ENCODE results near the gene C11orf91.
"Not testable (repeated sequence)": the region's sequence is repeated elsewhere in the genome, so short reads cannot be mapped to it uniquely, and the experiment has no call there.

C11orf91 gene

DNA sequence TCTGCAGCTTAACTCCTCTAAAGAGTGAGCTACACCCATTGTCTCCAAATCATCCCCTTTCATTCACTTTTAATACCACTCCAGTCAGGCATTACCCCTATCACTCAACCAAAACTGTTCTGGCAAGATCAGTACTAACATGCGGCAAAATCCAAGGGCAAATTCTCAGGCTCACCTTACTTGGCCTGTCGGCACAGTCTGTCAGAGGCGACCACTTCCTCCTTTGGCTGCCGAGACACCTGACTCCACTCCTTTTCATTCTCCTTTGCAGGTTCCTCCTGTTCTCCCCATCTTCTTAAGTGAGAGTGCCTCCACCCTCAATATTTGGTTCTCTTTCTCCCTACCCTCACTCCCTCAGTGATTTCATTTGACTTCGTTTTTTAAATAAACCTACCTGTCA, 4.2 kb downstream of the C11orf91 start:
- DNase-seq (ENCODE audit: low spot score) = no peak

DNA sequence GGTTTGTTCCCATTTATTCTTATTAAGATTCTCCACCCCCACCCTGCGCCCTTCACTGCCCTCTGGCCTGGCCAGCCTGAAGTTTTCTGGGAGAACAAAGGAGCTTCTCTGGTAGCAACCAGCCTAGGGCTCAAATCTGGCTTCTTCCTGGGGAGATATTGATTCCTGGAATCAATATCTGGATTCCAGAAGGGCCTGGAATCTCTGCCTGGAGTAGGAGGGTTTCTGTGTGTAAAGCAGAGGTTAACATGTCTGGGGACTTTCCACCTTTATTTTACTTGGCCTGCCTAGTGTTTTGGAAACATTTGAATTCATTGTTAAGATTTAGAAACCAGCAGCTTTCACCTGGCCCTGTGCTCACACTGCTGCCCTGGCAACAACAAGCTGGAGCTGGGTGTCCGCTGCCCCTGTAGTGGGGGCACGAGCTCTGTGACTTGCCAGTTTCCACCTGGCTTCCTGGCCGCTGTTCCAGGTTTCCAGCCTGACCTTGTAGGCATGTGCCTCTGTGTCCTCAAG, 5.5 kb downstream of the C11orf91 start:
- DNase-seq (ENCODE audit: low spot score) = no peak

- no peak for DNase-seq (ENCODE audit: low spot score)
Observed at GRCh38 chr11:33694346-33695050, 6.1 kb downstream of the C11orf91 start.

GRCh38 chr11:33692541-33692940, 8.1 kb downstream of the C11orf91 start:
- no peak for DNase-seq (ENCODE audit: low spot score)

DNA sequence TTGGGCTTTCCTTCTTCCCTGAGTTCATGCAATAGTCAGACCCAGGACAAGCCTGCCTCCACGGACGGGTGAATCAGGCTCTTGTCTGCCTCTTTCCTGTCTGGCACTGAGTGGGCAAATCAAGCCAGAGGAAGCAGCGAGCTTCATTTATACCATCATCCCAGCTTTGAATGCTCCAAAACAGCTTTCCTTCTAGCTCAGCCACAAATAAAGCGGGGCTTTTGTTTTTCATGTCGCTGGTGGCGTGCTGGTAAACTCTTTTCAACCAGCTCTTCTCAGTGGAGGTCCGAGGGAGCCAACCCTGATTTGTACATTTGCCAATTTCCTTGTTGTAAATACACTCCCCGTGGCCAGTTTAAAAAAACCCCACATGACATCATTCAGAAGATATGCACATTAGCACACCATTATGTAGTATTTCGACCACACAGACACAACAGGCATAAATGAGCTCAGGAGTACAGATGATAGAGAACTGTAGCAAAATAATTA, 8.6 kb downstream of the C11orf91 start:
- DNase-seq (ENCODE audit: low spot score) = no peak

DNA sequence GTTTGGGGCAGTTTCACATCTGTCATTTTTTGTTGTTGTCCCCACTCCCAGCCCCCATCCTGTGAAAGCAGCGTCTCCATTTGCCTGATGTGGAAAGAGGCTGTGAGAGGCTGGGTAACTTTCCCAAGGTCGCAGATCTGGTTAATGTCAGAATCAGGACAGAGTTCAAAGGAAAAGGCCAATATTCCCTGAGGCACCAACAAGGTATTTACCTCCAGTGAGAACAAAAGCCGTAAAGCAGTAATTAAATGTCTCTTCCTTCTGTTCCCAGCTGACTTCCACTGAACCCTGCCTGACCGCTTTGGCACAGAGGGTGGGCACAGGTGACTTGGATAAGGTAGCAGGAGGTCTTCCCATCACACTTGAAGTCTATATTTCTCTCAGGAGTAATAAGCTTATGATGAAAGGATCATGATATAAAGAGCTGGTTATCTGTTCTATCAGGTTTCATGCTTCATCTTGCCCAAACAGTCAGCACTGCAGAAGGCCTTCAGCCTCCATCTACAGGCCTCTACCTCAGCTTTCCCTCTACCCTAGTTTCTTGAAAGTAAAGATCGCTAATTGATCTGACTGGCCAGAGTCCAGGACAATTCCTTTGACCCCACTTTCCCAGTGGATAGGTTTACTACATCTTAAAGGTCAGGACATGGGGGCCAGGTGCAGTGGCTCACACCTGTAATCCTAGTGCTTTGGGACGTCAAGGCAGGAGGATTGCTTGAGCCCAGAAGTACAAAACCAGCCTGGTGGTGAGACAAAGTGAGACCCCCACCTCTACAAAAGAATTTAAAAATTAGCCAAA, 9.4 kb downstream of the C11orf91 start:
- no peak for DNase-seq (ENCODE audit: low spot score)

GRCh38 chr11:33690290-33691065, 10.1 kb downstream of the C11orf91 start:
- DNase-seq (ENCODE audit: low spot score) = no peak

DNA sequence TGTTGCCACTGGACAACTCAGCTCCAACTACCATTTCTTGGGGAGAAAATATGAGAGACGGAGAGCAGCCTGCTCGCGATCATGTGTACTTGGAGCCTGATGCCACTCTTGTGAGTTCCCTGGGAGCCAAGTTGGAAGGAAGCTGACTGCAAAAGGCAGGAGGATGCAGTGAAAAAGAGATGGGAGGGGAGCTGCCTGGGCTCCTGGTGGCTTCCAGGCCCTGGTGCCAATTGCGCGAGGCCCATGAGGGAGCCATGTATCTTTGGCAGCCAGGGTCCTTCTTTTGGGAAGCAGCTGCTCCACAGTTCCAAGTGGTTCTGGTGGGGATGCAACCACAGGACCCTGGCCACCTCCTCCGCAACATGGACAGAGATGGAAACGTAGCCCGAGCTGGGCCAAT, 11.1 kb downstream of the C11orf91 start:
- no peak for DNase-seq (ENCODE audit: low spot score)

DNA sequence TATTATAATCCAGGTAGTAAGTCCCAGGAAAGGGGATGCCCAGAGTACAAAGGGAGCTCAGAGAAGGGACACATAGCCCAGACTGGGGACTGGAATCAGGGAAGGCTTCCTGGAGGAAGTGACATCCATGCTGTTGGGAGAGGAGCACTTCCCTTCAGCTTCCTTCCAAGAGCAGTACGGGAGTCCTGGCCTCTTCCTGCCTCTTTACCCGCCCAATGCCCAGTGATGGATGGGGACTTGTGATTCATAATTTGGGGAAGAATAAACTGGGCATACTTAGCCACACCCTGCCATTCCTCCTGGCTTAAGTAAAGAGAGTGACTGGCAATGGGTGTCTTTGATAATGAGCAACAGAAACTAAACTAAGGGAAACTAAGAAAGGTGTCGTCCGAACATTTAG, 11.5 kb downstream of the C11orf91 start:
- DNase-seq (ENCODE audit: low spot score) = no peak

DNA sequence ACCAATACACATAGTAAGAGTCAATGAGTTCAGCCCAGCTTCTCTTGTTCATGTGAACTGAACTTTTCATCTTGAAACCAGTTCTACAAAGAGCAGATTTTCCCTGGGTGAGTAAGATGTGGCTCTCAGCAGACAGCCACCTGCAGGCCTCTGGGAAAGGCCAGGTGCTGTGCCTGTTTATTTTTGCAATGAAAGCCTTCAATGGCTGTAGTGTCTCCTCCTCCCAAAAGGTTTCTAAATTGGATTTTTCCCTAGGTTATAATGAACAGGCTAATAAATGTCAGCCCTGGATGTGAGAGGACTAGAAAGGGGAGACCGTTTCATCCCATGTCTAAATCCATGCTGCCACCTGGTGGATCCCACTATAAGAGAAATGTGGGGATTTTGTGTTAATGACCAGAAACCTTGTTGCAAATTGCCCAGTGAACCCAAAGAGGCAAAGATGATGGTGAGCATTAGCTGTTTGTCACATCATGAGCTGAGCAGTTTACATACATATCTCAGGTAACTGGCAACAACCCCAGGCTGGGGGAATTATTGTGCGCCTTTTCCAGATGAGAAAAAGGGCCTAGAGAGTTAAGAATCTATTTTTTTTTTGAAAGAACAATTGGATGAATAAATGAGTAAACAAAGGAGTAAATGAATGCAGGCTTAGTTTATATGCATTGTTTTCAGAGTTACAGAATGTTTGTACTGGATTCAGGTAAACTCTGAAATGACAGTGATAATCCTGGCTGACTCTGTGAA, 12.7 kb downstream of the C11orf91 start:
- DNase-seq (ENCODE audit: low spot score) = no peak

DNA sequence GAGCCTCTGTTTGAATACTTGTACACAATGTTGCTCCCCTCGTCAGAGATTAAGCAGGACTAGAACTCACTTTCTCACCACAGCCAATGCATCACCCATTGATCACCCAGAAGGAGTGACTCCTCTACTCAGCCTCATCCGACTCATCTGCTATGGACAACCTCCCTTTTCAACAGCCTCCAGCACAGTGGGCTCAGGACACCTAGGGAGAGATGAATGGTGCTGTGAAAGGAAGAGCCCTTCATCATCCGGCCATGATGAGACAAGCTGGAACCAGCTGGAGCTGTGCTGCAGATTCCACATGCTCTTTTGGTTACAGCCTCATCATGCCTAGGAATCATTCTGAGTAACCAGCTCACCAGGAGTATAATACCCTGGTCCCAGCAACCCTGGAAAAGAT, 15.5 kb downstream of the C11orf91 start:
- no peak for DNase-seq (ENCODE audit: low spot score)

DNA sequence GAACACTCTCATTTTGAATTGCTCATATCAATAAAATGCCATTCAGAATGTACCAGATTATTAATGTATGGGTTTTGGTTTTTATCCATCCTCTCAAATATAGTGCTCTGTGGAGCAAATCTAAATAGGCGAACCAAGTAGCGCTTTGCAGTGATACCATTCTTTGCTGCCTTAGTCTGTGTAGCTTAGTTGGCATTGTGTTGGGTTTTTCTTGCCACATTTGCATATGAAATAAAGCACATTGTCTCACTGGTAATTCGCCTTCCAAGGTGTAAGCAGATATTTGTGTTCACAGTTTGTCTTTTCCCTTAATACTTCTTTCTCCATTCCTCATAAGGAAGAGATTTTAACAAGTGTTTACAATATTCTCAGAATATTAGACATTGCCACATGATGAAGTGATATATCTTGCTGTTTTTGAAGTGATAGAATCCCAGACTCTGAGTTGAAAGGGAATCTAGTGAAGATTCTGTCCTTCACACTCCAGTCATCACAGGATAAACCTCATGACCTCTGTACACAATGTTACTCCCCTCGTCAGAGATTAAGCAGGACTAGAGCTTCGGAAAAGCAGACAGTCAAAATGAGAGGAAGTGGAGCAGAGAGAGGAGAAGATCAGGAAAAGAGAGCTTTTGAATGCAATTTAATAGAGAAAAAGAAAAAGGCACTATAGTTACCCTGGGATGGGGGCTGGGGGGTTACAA, 16.5 kb downstream of the C11orf91 start:
- DNase-seq (ENCODE audit: low spot score) = no peak

DNA sequence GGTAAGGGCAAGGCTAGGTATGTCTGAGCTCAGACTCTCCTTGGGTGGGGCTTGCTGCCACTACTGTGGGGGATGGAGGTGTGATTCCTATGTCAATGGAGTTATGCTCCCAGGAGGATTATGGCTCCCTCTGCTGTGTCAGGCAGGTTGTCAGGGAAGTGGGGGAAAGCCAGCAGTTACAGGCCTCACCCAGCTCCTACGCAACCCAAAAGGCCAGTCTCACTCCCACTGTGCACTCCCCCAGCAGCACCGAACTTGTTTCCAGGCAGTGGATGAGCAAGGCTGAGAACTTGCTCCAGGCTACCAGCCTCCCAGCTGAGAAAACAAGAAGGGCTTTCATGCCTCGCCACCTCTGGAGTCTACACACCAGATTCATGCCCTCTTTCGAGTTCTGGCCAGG, 18.2 kb downstream of the C11orf91 start:
- no peak for DNase-seq (ENCODE audit: low spot score)

DNA sequence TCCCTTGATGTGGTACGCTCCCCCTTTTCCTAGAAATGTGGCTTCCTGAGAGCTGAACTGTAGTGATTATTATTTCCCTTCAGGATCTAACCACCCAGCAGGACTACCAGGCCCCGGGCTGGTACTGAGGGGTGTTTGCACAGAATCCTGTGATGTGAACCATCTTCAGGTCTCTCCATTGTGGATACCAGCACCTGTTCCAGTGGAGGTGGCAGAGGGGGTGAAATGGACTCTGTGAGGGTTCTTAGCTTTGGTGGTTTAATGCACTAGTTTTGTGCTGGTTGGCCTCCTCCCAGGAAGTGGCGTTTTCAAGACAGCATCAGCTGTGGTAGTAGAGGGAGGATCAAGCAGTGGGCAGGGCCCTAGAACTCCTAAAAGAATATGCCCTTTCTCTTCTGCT, 18.6 kb downstream of the C11orf91 start:
- no peak for DNase-seq (ENCODE audit: low spot score)

DNA sequence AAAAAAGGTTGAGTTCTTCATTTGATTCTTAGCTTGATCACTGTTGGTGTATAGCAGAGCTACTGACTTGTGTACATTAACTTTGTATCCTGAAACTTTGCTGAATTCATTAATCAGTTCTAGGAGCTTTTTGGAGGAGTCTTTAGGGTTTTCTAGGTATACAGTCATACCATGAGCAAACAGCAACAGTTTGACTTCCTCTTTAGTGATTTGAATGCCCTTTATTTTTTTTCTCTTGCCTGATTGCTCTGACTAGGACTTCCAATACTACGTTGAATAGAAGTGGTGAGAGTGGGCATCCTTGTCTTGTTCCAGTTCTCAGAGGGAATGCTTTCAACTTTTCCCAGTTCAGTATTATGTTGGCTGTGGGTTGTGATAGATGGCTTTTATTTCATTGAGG, 22.0 kb downstream of the C11orf91 start:
- DNase-seq (ENCODE audit: low spot score) = not testable (repeated sequence)

DNA sequence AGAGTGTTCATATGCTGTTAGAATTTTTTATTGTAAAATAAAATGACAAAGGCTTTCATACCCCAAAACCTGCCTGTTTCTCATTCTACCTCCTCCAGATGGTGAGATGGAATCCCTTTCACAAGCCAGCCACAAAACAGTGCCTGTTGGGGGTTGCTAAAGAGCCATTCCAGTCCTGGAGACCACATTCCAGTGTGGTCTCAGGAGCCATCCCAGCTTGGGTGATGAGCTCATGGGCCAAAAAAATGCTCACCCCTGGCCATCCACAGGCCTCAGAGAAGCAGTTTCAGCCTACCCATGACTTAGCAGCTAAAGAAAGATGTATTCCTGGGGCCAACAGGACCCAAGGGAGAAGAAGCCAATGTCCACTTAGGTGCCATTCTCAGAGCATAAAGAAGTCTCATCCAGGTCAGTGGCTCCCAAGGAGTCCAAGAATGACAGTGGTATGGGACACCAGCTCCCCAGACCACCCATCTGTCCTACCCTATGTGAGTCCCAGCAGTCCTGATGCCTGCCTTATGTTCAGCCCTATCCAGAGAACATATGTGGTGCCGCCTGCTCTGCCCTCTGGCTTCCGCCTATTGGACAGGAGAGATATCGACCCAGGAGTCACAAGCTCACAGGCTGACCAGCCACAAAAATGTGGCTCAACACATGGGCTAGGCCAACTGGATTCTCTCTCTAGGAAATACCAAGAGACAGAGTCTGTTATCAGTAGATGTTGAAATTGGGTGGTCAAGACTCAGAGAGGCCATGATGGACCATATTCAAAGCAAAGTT, 26.4 kb downstream of the C11orf91 start:
- DNase-seq (ENCODE audit: low spot score) = no peak

DNA sequence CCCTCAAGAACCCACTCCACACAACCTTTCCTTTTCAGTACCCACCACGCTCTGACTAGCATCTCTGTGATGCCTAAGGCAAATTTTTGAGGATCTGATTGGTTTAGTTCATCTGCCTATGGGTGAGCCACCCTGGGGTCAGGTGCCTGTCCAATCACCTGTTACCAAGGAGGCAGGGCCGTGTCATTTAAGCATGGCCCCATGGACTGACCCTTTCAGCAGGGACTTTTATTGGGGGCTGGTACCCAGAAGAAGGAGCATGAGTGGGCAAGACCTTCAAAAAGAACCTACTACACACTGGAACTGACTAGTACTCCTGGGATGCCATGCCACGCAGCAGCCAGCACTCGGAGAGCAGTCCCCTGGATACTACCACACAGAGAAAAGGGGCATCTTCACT, 28.4 kb downstream of the C11orf91 start:
- no peak for DNase-seq (ENCODE audit: low spot score)

DNA sequence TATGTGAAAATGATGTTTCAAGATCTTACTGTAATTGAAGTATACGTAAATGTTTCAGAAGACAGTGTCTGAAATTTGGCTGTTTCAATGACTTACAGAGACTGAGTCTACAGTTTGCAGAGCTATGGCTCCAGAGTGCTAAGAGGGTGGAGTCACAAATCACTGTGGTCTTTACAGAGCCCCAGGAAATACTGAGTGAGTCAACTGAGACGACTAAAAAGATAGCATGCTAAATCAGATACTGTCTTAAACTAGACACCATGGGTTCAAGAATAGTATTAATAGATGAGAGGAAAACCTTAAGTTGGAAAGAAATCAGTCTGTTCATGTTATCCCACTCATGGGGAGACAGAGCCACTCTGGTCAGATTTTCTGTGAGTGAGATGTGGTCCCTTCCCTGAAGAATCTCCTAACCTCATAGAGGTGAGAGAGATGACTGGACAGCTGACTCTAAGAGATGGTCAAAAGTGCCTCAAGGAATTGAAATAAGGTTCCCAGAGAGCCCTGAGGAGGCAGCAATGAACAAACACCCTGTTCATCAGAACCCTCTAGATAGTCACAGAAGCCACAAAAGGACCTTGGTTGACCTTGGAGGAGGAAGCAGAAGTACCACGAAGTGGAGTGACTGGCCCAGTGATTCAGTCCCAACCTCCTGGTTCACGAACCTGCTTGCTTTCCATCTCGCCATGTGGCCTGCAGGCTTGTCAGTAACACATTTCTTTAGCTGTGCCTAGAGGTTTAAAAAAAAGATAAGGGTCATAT, 30.2 kb downstream of the C11orf91 start:
- no peak for DNase-seq (ENCODE audit: low spot score)

DNA sequence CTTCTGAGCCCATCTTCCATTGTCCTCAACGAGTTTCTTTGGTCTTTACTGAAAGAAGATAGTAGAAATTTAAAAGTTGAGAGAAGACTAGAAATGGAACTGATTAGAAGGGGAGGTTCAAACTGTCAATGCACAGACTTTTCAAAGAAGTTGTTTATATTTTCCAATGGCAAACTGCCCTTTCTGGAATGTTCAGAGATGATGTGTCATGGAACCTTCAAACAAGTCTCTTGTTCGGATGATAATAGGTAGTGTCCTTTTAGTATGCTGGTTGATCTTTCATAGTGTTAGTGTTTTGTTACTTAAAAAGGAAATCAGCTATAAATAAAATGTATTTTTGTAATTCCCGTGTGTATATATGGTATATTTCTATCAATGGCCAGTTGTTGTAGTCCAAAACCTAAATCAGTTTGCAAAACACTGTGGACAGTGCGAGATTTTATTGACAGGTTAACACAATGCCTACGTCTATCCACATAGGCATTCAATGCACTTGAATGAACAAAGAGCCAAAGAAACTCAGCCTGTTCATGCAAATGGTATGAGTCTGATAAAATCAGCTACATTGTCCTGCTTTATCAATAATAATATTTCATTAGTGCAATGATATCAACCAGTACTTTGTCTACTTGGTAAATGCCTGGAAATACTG, 30.9 kb downstream of the C11orf91 start:
- no peak for DNase-seq (ENCODE audit: low spot score)
